GM12878 (cell line): Measurements from ENCODE around the gene UBE2F. TPM values are rescaled to one million over a fixed set of nuclear protein-coding genes. Genes with fewer than 3 reads are reported as not detected.

Source experiments
- ATAC-seq: fragments of 200-7000 bp; cut with Tn5 transposase; 3 replicates; pipeline ENCODE4 v1.9.1; 2020; ENCODE audit warnings: mild to moderate bottlenecking, moderate library complexity
- BruUV-seq: library from RNA; stranded (reverse); fragments of 400-500 nt; replicated peaks from 2 replicates; lab custom pipeline; 2021; lab: Mats Ljungman, UMichigan
- CTCF ChIA-PET: fragments of 300-600 bp; sonication (Branson Sonifier 250); formaldehyde crosslinking; extraction: SDS; loops from one replicate; lab custom pipeline; 2021; ENCODE audit warnings: inconsistent platforms; lab: Yijun Ruan, JAX
- POLR2A ChIA-PET: fragments of 350-600 bp; formaldehyde crosslinking; extraction: SDS; loops from one replicate; lab custom pipeline; 2021; ENCODE audit warnings: inconsistent platforms; lab: Charles Lee
- RAD21 ChIA-PET: fragments of 300-600 bp; sonication (Branson Sonifier 250); formaldehyde crosslinking; loops from one replicate; lab custom pipeline; 2023; ENCODE audit warnings: antibody characterized with exemption; ENCODE audit not compliant: unreplicated experiment; lab: Charles Lee
- SMC1A ChIA-PET: fragments of 300-600 bp; sonication (Branson Sonifier 250); formaldehyde crosslinking; loops from one replicate; lab custom pipeline; 2023; ENCODE audit not compliant: unreplicated experiment, uncharacterized antibody; lab: Charles Lee
- DNase-seq: peaks from one replicate; pipeline ENCODE4 v3.0.0-alpha.2; 2011; ENCODE audit warnings: low read depth, low spot score
- FAIRE-seq: peaks from 3 replicates; lab custom pipeline; 2011; peaks lifted over from hg19 to GRCh38; lab: Jason Lieb, UNC
- H2AFZ ChIP-seq: 2 replicates; pipeline ENCODE4 v1.6.0; 2011; ENCODE audit warnings: low read depth, low read length, control low read depth; ENCODE audit not compliant: control insufficient read depth
- H3K27ac ChIP-seq: 2 replicates; pipeline ENCODE4 v1.5.1; 2011; ENCODE audit warnings: control low read depth; ENCODE audit not compliant: control insufficient read depth, insufficient read depth
- H3K27me3 ChIP-seq, 2 experiments: replicated peaks in 1 of 2; 2 replicates each; pipeline versions ENCODE4 v1.6.0 to v1.6.1; 2011; ENCODE audit warnings: low read length in 1 of 2; ENCODE audit not compliant: control insufficient read depth in 2 of 2, insufficient read depth in 2 of 2
- H3K36me3 ChIP-seq, 2 experiments: 2 replicates each; pipeline ENCODE4 v1.5.1; 2011; ENCODE audit warnings: low read length in 1 of 2; ENCODE audit not compliant: control insufficient read depth in 2 of 2, insufficient read depth in 2 of 2
- H3K4me1 ChIP-seq: 2 replicates; pipeline ENCODE4 v1.6.1; 2011; ENCODE audit warnings: mild to moderate bottlenecking, low read length, moderate library complexity, mixed read lengths; ENCODE audit not compliant: control insufficient read depth, insufficient read depth
- H3K4me2 ChIP-seq: 2 replicates; pipeline ENCODE4 v1.6.0; 2011; ENCODE audit warnings: control low read depth; ENCODE audit not compliant: control insufficient read depth, insufficient read depth
- H3K4me3 ChIP-seq: fragments of 200-600 bp; sonication (generic); 2 replicates; pipeline ENCODE4 v1.5.1; 2016
- H3K79me2 ChIP-seq: 2 replicates; pipeline ENCODE4 v1.6.0; 2011; ENCODE audit warnings: low read length; ENCODE audit not compliant: control insufficient read depth, insufficient read depth
- H3K9ac ChIP-seq: 2 replicates; pipeline ENCODE4 v1.8.0; 2011; ENCODE audit warnings: low read length, control low read depth, mixed read lengths; ENCODE audit not compliant: control insufficient read depth, insufficient read depth
- H3K9me3 ChIP-seq: replicated peaks from 3 replicates; pipeline ENCODE4 v1.5.1; 2011; ENCODE audit warnings: mild to moderate bottlenecking, low read length; ENCODE audit not compliant: control insufficient read depth, insufficient read depth
- H4K20me1 ChIP-seq: 2 replicates; pipeline ENCODE4 v1.6.0; 2011; ENCODE audit not compliant: control insufficient read depth, insufficient read depth
- CREM ChIP-seq: IDR thresholded peaks from 2 replicates; pipeline ENCODE4 v1.6.1; 2014; ENCODE audit warnings: antibody characterized with exemption, low read depth
- EED ChIP-seq: sonication (generic); IDR thresholded peaks from 2 replicates; pipeline ENCODE4 v1.6.1; 2016; ENCODE audit warnings: antibody characterized with exemption, low read depth
- JUNB ChIP-seq: IDR thresholded peaks from 2 replicates; pipeline ENCODE4 v1.6.1; 2016; ENCODE audit warnings: antibody characterized with exemption, mild to moderate bottlenecking
- LARP7 ChIP-seq: fragments of 450-650 bp; IDR thresholded peaks from 2 replicates; pipeline ENCODE4 v1.6.1; 2017; ENCODE audit warnings: mild to moderate bottlenecking
- NR2F1 ChIP-seq: fragments of 450-650 bp; conservative IDR thresholded peaks from 2 replicates; pipeline ENCODE4 v1.6.1; 2017; ENCODE audit warnings: mild to moderate bottlenecking
- POLR2A ChIP-seq: IDR thresholded peaks from 2 replicates; pipeline ENCODE4 v1.6.1; 2011; ENCODE audit warnings: low read depth, mild to moderate bottlenecking, low read length
- POU2F2 ChIP-seq: IDR thresholded peaks from 3 replicates; pipeline ENCODE4 v1.6.1; 2011; ENCODE audit warnings: low read depth, mild to moderate bottlenecking, low read length, borderline replicate concordance
- SMAD1 ChIP-seq: fragments of 450-650 bp; IDR thresholded peaks from 2 replicates; pipeline ENCODE4 v1.6.1; 2018; ENCODE audit warnings: mild to moderate bottlenecking, low read depth; ENCODE audit not compliant: partially characterized antibody
- YBX1 ChIP-seq: fragments of 450-650 bp; IDR thresholded peaks from 2 replicates; pipeline ENCODE4 v1.6.1; 2016; ENCODE audit warnings: antibody characterized with exemption
- YY1 ChIP-seq: IDR thresholded peaks from 2 replicates; pipeline ENCODE4 v1.6.1; 2011; ENCODE audit warnings: low read depth, mild to moderate bottlenecking, low read length
- WGBS: methylation state at CpG from one replicate; pipeline ENCODE4 v1.1.6; 2016; ENCODE audit warnings: low lambda C conversion rate; ENCODE audit not compliant: insufficient replicate concordance, insufficient coverage; ENCODE audit errors: missing lambda C conversion rate; 5-methylcytosine and 5-hydroxymethylcytosine counted together
- in situ Hi-C: fragments of 300-500 bp; cut with MboI; formaldehyde crosslinking; loops from 9 replicates; pipeline ENCODE4 v1.14.3; 2018; ENCODE audit warnings: mixed read lengths
- intact Hi-C: fragments of 100-400 bp; cut with micrococcal nuclease; formaldehyde crosslinking; loops from one replicate; pipeline ENCODE4 v1.14.2; 2022; ENCODE audit not compliant: unreplicated experiment
- polyA plus RNA-seq, 11 experiments: library from polyadenylated mRNA; depleted of rRNA in 4 of 11; unstranded in 6 of 11; stranded (reverse) in 5 of 11; fragments of >200 nt; fragmentation: Nextera tagmentation in 4 of 11; fragmentation: Illumina TruSeq in 1 of 11; extraction: Ambion mirVana in 4 of 11; extraction: Trizol in 1 of 11; gene quantifications; 1 replicate in 1 of 11; 2 replicates in 10 of 11; pipeline versions ENCODE4 v1.2.1 to v1.2.3, GENCODE V29; 2011 to 2016; ENCODE audit warnings: inconsistent platforms in 2 of 11, missing spikeins in 2 of 11, low read depth in 1 of 11
- total RNA-seq, 4 experiments: library from RNA; depleted of rRNA in 3 of 4; stranded (reverse); fragments of >200 nt in 3 of 4; fragmentation: Illumina TruSeq in 1 of 4; extraction: Trizol in 1 of 4; gene quantifications; 2 replicates each; pipeline versions ENCODE4 v1.2.1 to v1.2.3, GENCODE V29; 2013 to 2021
- TF ChIP-seq, protein P1 (sequence below): IDR thresholded peaks from 2 replicates; pipeline ENCODE4 v1.6.1; 2011; ENCODE audit warnings: borderline replicate concordance, low read depth, mild to moderate bottlenecking, moderate library complexity, mixed read lengths, low read length; ENCODE audit not compliant: insufficient read depth; ENCODE audit errors: extremely low read length

The UBE2F gene
- total and polyA plus RNA-seq, 10 of the 15 experiments (the other 5 are each of a cell fraction or from before 2014, with no cell fraction given): 12.3 to 64.4 (median 31.5) TPM

DNA sequence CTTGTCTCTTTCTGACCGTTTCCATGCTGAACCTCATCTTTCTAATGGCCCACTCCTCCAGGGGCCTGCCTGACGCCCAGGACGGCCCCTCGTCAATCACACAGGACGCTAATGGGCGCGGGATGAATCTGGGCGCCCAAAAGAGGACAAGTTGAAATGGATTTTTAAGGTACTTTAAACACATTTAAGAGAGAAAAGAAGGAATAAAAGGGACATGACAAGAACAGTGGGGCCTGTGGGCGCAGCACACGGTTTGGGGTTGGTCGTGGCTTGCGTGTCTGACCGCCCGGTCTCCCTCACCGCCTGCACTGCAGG, 607 bp upstream of the UBE2F start:
- RAD21 ChIA-PET: no interaction called here
- FAIRE-seq: no peak
- H3K4me2 ChIP-seq: peak overlapping the region; percentile 91
- H3K27ac ChIP-seq: no peak overlapping the region
- peak overlapping the region; percentile 96 for H2AFZ ChIP-seq
- POLR2A ChIA-PET: no interaction called here
- TF ChIP-seq EED (no peak), JUNB (no peak), CREM (no peak), YY1 (no peak), SMAD1 (no peak)
- TF ChIP-seq, all 136 proteins: peak for 0
- ChIA-PET CTCF (interaction anchor here (0.5 kb wide), 1 partner anchor 195 kb away, joined by 3 read pairs; no protein-coding TSS in a partner anchor), SMC1A (no interaction called here)
- BruUV-seq: no TSS peak
- Histone ChIP-seq H3K4me3 (peak overlapping the region; percentile 68), H3K27me3 (no peaks in the 10 kb centered on the region; a peak in 1 of 4 replicates), H4K20me1 (no peaks in the 10 kb centered on the region), H3K36me3 (no peaks in the 10 kb centered on the region), H3K9me3 (peaks cover 6% of the 10 kb centered on the region; the same call in 2 of the 3 replicates), H3K4me1 (peaks cover 19% of the 10 kb centered on the region), H3K9ac (peak overlapping the region; percentile 43), H3K79me2 (peaks cover 27% of the 10 kb centered on the region)
- ATAC-seq: no peak; the same call in 1 of the 3 replicates
- in situ Hi-C loops (no loop called here), intact Hi-C loops (loop anchor here (5.0 kb wide), 1 partner anchor 96 kb away; the partner anchor contains the start of gene SCLY)
- WGBS: 8% methylated on average over 15 of the region's 15 CpGs
- no peak for DNase-seq

DNA sequence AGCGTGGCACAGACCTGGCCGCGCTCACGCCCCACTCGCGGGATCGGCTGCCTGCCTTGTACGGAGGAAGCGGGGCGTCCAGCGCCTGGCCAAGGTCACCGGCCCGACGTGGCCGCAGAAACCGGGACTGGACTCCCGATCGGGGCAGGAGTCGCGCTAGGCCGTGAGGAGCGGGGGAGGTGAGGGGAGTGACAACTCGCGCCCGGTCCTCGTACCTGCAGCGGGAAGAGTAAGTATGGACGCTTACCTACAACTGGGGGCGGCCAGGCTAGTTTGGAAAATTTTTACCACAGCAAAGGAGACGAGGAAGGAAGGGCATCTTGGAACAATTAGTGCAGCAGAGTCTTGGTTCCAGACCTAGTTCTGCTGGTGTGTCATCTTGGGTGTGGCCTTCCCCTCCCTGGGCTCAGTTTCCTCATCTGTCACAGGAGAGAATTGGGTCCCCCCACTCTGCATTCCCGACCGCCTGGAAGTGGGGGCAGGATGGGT, 693 bp downstream of the UBE2F start:
- BruUV-seq: no TSS peak
- no peaks in the 10 kb centered on the region for H3K36me3 ChIP-seq
- ATAC-seq (no peak; the same call in 2 of the 3 replicates), FAIRE-seq (no peak), DNase-seq (no peak)
- RAD21 ChIA-PET: interaction anchor here (1.0 to 4.1 kb wide), 5 partner anchors 8 to 296 kb away, joined by 3 to 28 read pairs (median 6); no protein-coding TSS in a partner anchor
- POLR2A ChIA-PET: interaction anchor here (1.3 to 1.7 kb wide), 3 partner anchors 9 to 142 kb away, joined by 3 to 5 read pairs (median 4); no protein-coding TSS in a partner anchor
- SMC1A ChIA-PET: interaction anchor here (0.6 to 4.0 kb wide), 7 partner anchors 14 to 296 kb away, joined by 3 to 28 read pairs (median 5); no protein-coding TSS in a partner anchor
- WGBS: 1% methylated on average over 28 of the region's 32 CpGs
- CTCF ChIA-PET: interaction anchor here (0.6 to 4.4 kb wide), 10 partner anchors 31 to 296 kb away, joined by 3 to 41 read pairs (median 7); no protein-coding TSS in a partner anchor
- peaks cover 19% of the 10 kb centered on the region for H3K4me1 ChIP-seq
- in situ Hi-C loops (no loop called here), intact Hi-C loops (loop anchor here (5.0 kb wide), 1 partner anchor 95 kb away; the partner anchor contains the start of gene SCLY)
- H3K27me3 ChIP-seq: no peaks in the 10 kb centered on the region; a peak in 1 of 4 replicates
- H3K27ac ChIP-seq: no peak overlapping the region
- peak; percentile 10; the same call in 1 of the 2 replicates for TF ChIP-seq LARP7
- TF ChIP-seq, protein P1, sequence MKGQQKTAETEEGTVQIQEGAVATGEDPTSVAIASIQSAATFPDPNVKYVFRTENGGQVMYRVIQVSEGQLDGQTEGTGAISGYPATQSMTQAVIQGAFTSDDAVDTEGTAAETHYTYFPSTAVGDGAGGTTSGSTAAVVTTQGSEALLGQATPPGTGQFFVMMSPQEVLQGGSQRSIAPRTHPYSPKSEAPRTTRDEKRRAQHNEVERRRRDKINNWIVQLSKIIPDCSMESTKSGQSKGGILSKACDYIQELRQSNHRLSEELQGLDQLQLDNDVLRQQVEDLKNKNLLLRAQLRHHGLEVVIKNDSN: no peak
- no peak for TF ChIP-seq POU2F2
- TF ChIP-seq YBX1: no peak
- TF ChIP-seq NR2F1: peak; percentile 32; the same call in 1 of the 2 replicates
- TF ChIP-seq POLR2A: 0 out of 2 replicates have a peak, but pooled peaks have one; percentile 14
- peak overlapping the region; percentile 76 for H3K4me3 ChIP-seq
- H3K79me2 ChIP-seq: peaks cover 27% of the 10 kb centered on the region
- peaks cover 4% of the 10 kb centered on the region; the same call in 2 of the 3 replicates for H3K9me3 ChIP-seq
- peak overlapping the region; percentile 78 for H3K9ac ChIP-seq
- peak overlapping the region; percentile 41 for H2AFZ ChIP-seq
- no peaks in the 10 kb centered on the region for H4K20me1 ChIP-seq
- peak overlapping the region; percentile 99 for H3K4me2 ChIP-seq
